ENCODE measurements around the gene AMTN. TPM values are rescaled to one million over a fixed set of nuclear protein-coding genes. Genes with fewer than 3 reads are reported as not detected.
"Not testable (repeated sequence)": the region's sequence is repeated elsewhere in the genome, so short reads cannot be mapped to it uniquely, and the experiment has no call there.

The AMTN gene
- total RNA-seq, result not detected

- Mint-ChIP-seq H3K27me3 (peaks cover 5% of the 10 kb centered on the region), H3K9me3 (no peaks in the 10 kb centered on the region), H3K36me3 (no peaks in the 10 kb centered on the region), H3K4me1 (no peaks in the 10 kb centered on the region), H3K27ac (no peak within 1 kb of the TSS), H3K4me3 (no peak within 1 kb of the TSS)
- DNase-seq, result no peak
Observed at GRCh38 chr4:70518269-70518668, at the start of gene AMTN. Gene AMTN, plus strand, starts transcription at chr4:70518569. Its CDS starts 209 bp downstream, at chr4:70518778.

- Mint-ChIP-seq H3K27me3 (no peaks in the 10 kb centered on the region), H3K36me3 (no peaks in the 10 kb centered on the region), H3K9me3 (peaks cover 10% of the 10 kb centered on the region), H3K4me3 (no peak within 1 kb of the TSS), H3K4me1 (no peaks in the 10 kb centered on the region), H3K27ac (no peak within 1 kb of the TSS)
- DNase-seq, result no peak
Observed at GRCh38 chr4:70471897-70472296, 46.5 kb upstream of the AMTN start, which contains the start of gene MUC7. Gene MUC7, plus strand, starts transcription at chr4:70472197. Its CDS starts 1,825 bp downstream, at chr4:70474022.

GRCh38 chr4:70473679-70474078 is 44.7 kb upstream of the AMTN start:
- DNase-seq, result no peak
- Mint-ChIP-seq H3K36me3 (no peaks in the 10 kb centered on the region), H3K9me3 (peaks cover 2% of the 10 kb centered on the region), H3K4me1 (no peaks in the 10 kb centered on the region), H3K27me3 (no peaks in the 10 kb centered on the region), H3K4me3 (no peak overlapping the region), H3K27ac (no peak overlapping the region)

- H3K27me3 Mint-ChIP-seq, result peaks cover 5% of the 10 kb centered on the region
- H3K9me3 Mint-ChIP-seq, result no peaks in the 10 kb centered on the region
- no peaks in the 10 kb centered on the region for H3K36me3 Mint-ChIP-seq
- H3K27ac Mint-ChIP-seq, result no peak overlapping the region
- no peaks in the 10 kb centered on the region for H3K4me1 Mint-ChIP-seq
- no peak for DNase-seq
- H3K4me3 Mint-ChIP-seq, result no peak overlapping the region
Observed at GRCh38 chr4:70488748-70489147, 29.6 kb upstream of the AMTN start.

- no peaks in the 10 kb centered on the region for H3K9me3 Mint-ChIP-seq
- H3K4me3 Mint-ChIP-seq, result no peak overlapping the region
- no peaks in the 10 kb centered on the region for H3K4me1 Mint-ChIP-seq
- no peak for DNase-seq
- peaks cover 4% of the 10 kb centered on the region for H3K27me3 Mint-ChIP-seq
- no peaks in the 10 kb centered on the region for H3K36me3 Mint-ChIP-seq
- no peak overlapping the region for H3K27ac Mint-ChIP-seq
Observed at GRCh38 chr4:70496231-70496630, 22.1 kb upstream of the AMTN start.

GRCh38 chr4:70501838-70502237 is 16.5 kb upstream of the AMTN start:
- H3K4me1 Mint-ChIP-seq, H3K9me3 Mint-ChIP-seq, H3K4me3 Mint-ChIP-seq, H3K27me3 Mint-ChIP-seq, H3K36me3 Mint-ChIP-seq, H3K27ac Mint-ChIP-seq, DNase-seq: not testable (repeated sequence)

- Mint-ChIP-seq H3K4me3 (no peak overlapping the region), H3K36me3 (no peaks in the 10 kb centered on the region), H3K9me3 (no peaks in the 10 kb centered on the region), H3K27me3 (no peaks in the 10 kb centered on the region), H3K27ac (no peak overlapping the region), H3K4me1 (no peaks in the 10 kb centered on the region)
- no peak for DNase-seq
Observed at GRCh38 chr4:70504733-70505132, 13.6 kb upstream of the AMTN start.

GRCh38 chr4:70505151-70505748 is 13.1 kb upstream of the AMTN start:
- Mint-ChIP-seq H3K27me3 (no peaks in the 10 kb centered on the region), H3K36me3 (no peaks in the 10 kb centered on the region), H3K4me3 (no peak overlapping the region), H3K27ac (no peak overlapping the region), H3K9me3 (no peaks in the 10 kb centered on the region), H3K4me1 (no peaks in the 10 kb centered on the region)
- peak; percentile 30 for DNase-seq

GRCh38 chr4:70508801-70509200 is 9.6 kb upstream of the AMTN start:
- Mint-ChIP-seq H3K4me3 (no peak overlapping the region), H3K4me1 (no peaks in the 10 kb centered on the region), H3K9me3 (no peaks in the 10 kb centered on the region), H3K27ac (no peak overlapping the region), H3K36me3 (no peaks in the 10 kb centered on the region), H3K27me3 (no peaks in the 10 kb centered on the region)
- DNase-seq, result no peak

GRCh38 chr4:70511365-70511764 is 7.0 kb upstream of the AMTN start:
- Mint-ChIP-seq H3K27ac (no peak overlapping the region), H3K4me3 (no peak overlapping the region), H3K36me3 (no peaks in the 10 kb centered on the region), H3K27me3 (no peaks in the 10 kb centered on the region), H3K4me1 (no peaks in the 10 kb centered on the region), H3K9me3 (no peaks in the 10 kb centered on the region)
- no peak for DNase-seq

GRCh38 chr4:70515367-70516250 is 2.8 kb upstream of the AMTN start:
- Mint-ChIP-seq H3K27ac (no peak overlapping the region), H3K9me3 (no peaks in the 10 kb centered on the region), H3K4me3 (no peak overlapping the region), H3K4me1 (no peaks in the 10 kb centered on the region), H3K27me3 (no peaks in the 10 kb centered on the region), H3K36me3 (no peaks in the 10 kb centered on the region)
- DNase-seq, result no peak

GRCh38 chr4:70518716-70519115 is 347 bp downstream of the AMTN start:
- Mint-ChIP-seq H3K36me3 (no peaks in the 10 kb centered on the region), H3K4me1 (no peaks in the 10 kb centered on the region)

GRCh38 chr4:70522626-70523025 is 4.3 kb downstream of the AMTN start:
- peaks cover 15% of the 10 kb centered on the region for H3K27me3 Mint-ChIP-seq
- no peaks in the 10 kb centered on the region for H3K36me3 Mint-ChIP-seq
- no peaks in the 10 kb centered on the region for H3K4me1 Mint-ChIP-seq
- H3K4me3 Mint-ChIP-seq, result no peak overlapping the region
- H3K9me3 Mint-ChIP-seq, result no peaks in the 10 kb centered on the region
- DNase-seq, result no peak
- H3K27ac Mint-ChIP-seq, result no peak overlapping the region

More at GRCh38 chr4:70518716-70519115, 347 bp downstream of the AMTN start:
- no peak for DNase-seq
- Mint-ChIP-seq H3K27me3 (peaks cover 5% of the 10 kb centered on the region), H3K27ac (no peak overlapping the region), H3K9me3 (no peaks in the 10 kb centered on the region), H3K4me3 (no peak overlapping the region)

- H3K9me3 Mint-ChIP-seq, result no peaks in the 10 kb centered on the region
- no peaks in the 10 kb centered on the region for H3K36me3 Mint-ChIP-seq
- no peak overlapping the region for H3K27ac Mint-ChIP-seq
- no peaks in the 10 kb centered on the region for H3K4me1 Mint-ChIP-seq
- DNase-seq, result no peak
- peaks cover 24% of the 10 kb centered on the region for H3K27me3 Mint-ChIP-seq
- H3K4me3 Mint-ChIP-seq, result no peak overlapping the region
Observed at GRCh38 chr4:70530997-70531396, 12.6 kb downstream of the AMTN start.

- peaks cover 20% of the 10 kb centered on the region for H3K27me3 Mint-ChIP-seq
- no peak for DNase-seq
- H3K4me3 Mint-ChIP-seq, result no peak overlapping the region
- no peaks in the 10 kb centered on the region for H3K9me3 Mint-ChIP-seq
- no peak overlapping the region for H3K27ac Mint-ChIP-seq
- no peaks in the 10 kb centered on the region for H3K36me3 Mint-ChIP-seq
- no peaks in the 10 kb centered on the region for H3K4me1 Mint-ChIP-seq
Observed at GRCh38 chr4:70531981-70532380, 13.6 kb downstream of the AMTN start.

- Mint-ChIP-seq H3K9me3 (no peaks in the 10 kb centered on the region), H3K27me3 (peaks cover 17% of the 10 kb centered on the region), H3K4me1 (no peaks in the 10 kb centered on the region), H3K27ac (no peak overlapping the region), H3K36me3 (no peaks in the 10 kb centered on the region), H3K4me3 (no peak overlapping the region)
- DNase-seq, result no peak
Observed at GRCh38 chr4:70533211-70533610, 14.8 kb downstream of the AMTN start.
